ENCODE data around the gene CPNE8. TPM values are rescaled to one million over a fixed set of nuclear protein-coding genes. Genes with fewer than 3 reads are reported as not detected.
A peak's percentile ranks its signal among the peaks of the same experiment; 100 is the strongest.

The CPNE8 gene
- polyA plus RNA-seq, 2 of the 4 experiments (the other 2 are of a cell fraction): 8.0 to 30.1 TPM

DNA sequence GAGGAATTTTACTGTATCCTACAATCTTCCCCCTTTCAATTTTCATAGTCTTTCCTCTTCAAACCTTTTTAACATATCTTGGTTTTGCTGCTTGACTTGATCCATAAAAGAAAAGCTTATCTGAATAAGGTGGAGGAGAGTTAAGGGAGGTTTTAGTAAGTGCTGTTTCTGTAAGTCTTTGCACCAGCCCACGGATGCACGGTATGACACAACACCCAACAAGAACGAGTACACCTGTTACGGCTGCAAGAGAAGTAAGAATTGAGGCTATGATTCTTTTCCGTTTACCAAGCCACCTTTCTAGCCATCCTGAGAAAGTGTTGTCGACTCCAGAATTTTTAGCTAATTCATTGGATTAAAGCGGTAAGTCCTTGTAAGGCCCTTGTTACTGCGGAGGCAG is 26.1 kb upstream of the CPNE8 start:
- TF ChIP-seq RAD21 (conservative IDR thresholded peaks at IDR 0.05 in 1 of 2, IDR thresholded peaks at IDR 0.05 in 1 of 2) (no peak), EHF (CRISPR knock-in tag; IDR thresholded peaks at IDR 0.05) (no peak), POLR2AphosphoS2 (conservative IDR thresholded peaks at IDR 0.05; ENCODE audit: low read length) (no peak), HEYL (CRISPR knock-in tag; IDR thresholded peaks at IDR 0.05) (no peak), BHLHE40 (IDR thresholded peaks at IDR 0.05; ENCODE audit: low read depth, low read length) (no peak), NPAS2 (CRISPR knock-in tag; IDR thresholded peaks at IDR 0.05; ENCODE audit: borderline replicate concordance) (no peak), ZNF302 (CRISPR knock-in tag; IDR thresholded peaks at IDR 0.05) (no peak), PHF8 (IDR thresholded peaks at IDR 0.05; ENCODE audit: borderline replicate concordance, low read depth) (no peak), HDAC2 (IDR thresholded peaks at IDR 0.05) (no peak), POLR2A (IDR thresholded peaks at IDR 0.05; ENCODE audit: low read length) (no peak), BCL3 (IDR thresholded peaks at IDR 0.05) (no peak), MAFK (IDR thresholded peaks at IDR 0.05; ENCODE audit: partially characterized antibody) (no peak), GATA3 (IDR thresholded peaks at IDR 0.05; ENCODE audit: borderline replicate concordance) (no peak), MAZ (IDR thresholded peaks at IDR 0.05; ENCODE audit: borderline replicate concordance, low read depth, low read length) (no peak), CEBPB (IDR thresholded peaks at IDR 0.05) (no peak), CHD2 (IDR thresholded peaks at IDR 0.05; ENCODE audit: low read length, partially characterized antibody) (no peak)
- TF ChIP-seq, protein P1, sequence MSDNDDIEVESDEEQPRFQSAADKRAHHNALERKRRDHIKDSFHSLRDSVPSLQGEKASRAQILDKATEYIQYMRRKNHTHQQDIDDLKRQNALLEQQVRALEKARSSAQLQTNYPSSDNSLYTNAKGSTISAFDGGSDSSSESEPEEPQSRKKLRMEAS (IDR thresholded peaks at IDR 0.05): no peak
- TF ChIP-seq, protein P2, sequence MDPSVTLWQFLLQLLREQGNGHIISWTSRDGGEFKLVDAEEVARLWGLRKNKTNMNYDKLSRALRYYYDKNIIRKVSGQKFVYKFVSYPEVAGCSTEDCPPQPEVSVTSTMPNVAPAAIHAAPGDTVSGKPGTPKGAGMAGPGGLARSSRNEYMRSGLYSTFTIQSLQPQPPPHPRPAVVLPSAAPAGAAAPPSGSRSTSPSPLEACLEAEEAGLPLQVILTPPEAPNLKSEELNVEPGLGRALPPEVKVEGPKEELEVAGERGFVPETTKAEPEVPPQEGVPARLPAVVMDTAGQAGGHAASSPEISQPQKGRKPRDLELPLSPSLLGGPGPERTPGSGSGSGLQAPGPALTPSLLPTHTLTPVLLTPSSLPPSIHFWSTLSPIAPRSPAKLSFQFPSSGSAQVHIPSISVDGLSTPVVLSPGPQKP (IDR thresholded peaks at IDR 0.05; ENCODE audit: low read depth, low read length): no peak
- ATAC-seq: no peak
- DNase-seq (ENCODE audit: low read depth in 1 of 2, low spot score in 1 of 2): no peak
- ChIA-PET CTCF (interaction anchor here (1.8 to 2.8 kb wide), 3 partner anchors 10 to 172 kb away, joined by 4 to 23 read pairs (median 7); no protein-coding TSS in a partner anchor), POLR2A (no interaction called here)
- peaks cover 5% of the 10 kb centered on the region; the same call in 1 of the 3 replicates for H3K4me1 ChIP-seq
- FAIRE-seq: no peak
- no peak overlapping the region for H3K27ac ChIP-seq
- WGBS (ENCODE audit: missing lambda C conversion rate): 69% methylated on average over 8 of the region's 8 CpGs
- no peak overlapping the region for H3K4me3 ChIP-seq
- H3K9me3 ChIP-seq: no peaks in the 10 kb centered on the region
- H3K4me2 ChIP-seq: peak overlapping the region; percentile 43

- no peak overlapping the region for H3K4me3 ChIP-seq
- POLR2A ChIA-PET: no interaction called here
- 13% methylated on average over 4 of the region's 4 CpGs for WGBS (ENCODE audit: missing lambda C conversion rate)
Measured at GRCh38 chr12:38930990-38931389, 25.6 kb upstream of the CPNE8 start.

More at GRCh38 chr12:38930990-38931389, 25.6 kb upstream of the CPNE8 start:
- Histone ChIP-seq H3K27ac (no peak overlapping the region), H3K4me1 (peaks cover 5% of the 10 kb centered on the region; the same call in 1 of the 3 replicates), H3K9me3 (no peaks in the 10 kb centered on the region), H3K4me2 (peak overlapping the region; percentile 43)
- DNase-seq (ENCODE audit: low read depth in 1 of 2, low spot score in 1 of 2): no peak
- ATAC-seq: no peak; a peak in 1 of 6 replicates
- no peak for FAIRE-seq
- CTCF ChIA-PET: interaction anchor here (0.6 to 2.8 kb wide), 4 partner anchors 10 to 173 kb away, joined by 3 to 23 read pairs (median 6); no protein-coding TSS in a partner anchor
- TF ChIP-seq, protein P3, sequence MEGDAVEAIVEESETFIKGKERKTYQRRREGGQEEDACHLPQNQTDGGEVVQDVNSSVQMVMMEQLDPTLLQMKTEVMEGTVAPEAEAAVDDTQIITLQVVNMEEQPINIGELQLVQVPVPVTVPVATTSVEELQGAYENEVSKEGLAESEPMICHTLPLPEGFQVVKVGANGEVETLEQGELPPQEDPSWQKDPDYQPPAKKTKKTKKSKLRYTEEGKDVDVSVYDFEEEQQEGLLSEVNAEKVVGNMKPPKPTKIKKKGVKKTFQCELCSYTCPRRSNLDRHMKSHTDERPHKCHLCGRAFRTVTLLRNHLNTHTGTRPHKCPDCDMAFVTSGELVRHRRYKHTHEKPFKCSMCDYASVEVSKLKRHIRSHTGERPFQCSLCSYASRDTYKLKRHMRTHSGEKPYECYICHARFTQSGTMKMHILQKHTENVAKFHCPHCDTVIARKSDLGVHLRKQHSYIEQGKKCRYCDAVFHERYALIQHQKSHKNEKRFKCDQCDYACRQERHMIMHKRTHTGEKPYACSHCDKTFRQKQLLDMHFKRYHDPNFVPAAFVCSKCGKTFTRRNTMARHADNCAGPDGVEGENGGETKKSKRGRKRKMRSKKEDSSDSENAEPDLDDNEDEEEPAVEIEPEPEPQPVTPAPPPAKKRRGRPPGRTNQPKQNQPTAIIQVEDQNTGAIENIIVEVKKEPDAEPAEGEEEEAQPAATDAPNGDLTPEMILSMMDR (IDR thresholded peaks at IDR 0.05): no peak
- no peak for TF ChIP-seq EP300 (IDR thresholded peaks at IDR 0.05)
- TF ChIP-seq NR3C1 (IDR thresholded peaks at IDR 0.05): no peak
- TF ChIP-seq MYC (IDR thresholded peaks at IDR 0.05; ENCODE audit: borderline replicate concordance, low read length): no peak
- no peak for TF ChIP-seq CBX2 (IDR thresholded peaks at IDR 0.05; ENCODE audit: borderline replicate concordance, low read depth)
- TF ChIP-seq TFCP2L1 (CRISPR knock-in tag; IDR thresholded peaks at IDR 0.05): no peak
- TF ChIP-seq FOSB (CRISPR knock-in tag; IDR thresholded peaks at IDR 0.05): no peak
- TF ChIP-seq KDM1A (IDR thresholded peaks at IDR 0.05; ENCODE audit: low read depth): no peak
- TF ChIP-seq KDM5A (IDR thresholded peaks at IDR 0.05): no peak
- TF ChIP-seq, protein P2 (IDR thresholded peaks at IDR 0.05; ENCODE audit: low read depth, low read length): no peak
- no peak for TF ChIP-seq CEBPB (IDR thresholded peaks at IDR 0.05)
- no peak for TF ChIP-seq POLR2A (IDR thresholded peaks at IDR 0.05; ENCODE audit: low read length)
- TF ChIP-seq JUNB (IDR thresholded peaks at IDR 0.05): no peak
- no peak for TF ChIP-seq RFX5 (IDR thresholded peaks at IDR 0.05)
- no peak for TF ChIP-seq BCL3 (IDR thresholded peaks at IDR 0.05)
- TF ChIP-seq HOXB5 (CRISPR knock-in tag; IDR thresholded peaks at IDR 0.05): no peak
- no peak for TF ChIP-seq RNF2 (IDR thresholded peaks at IDR 0.05; ENCODE audit: borderline replicate concordance, low read depth)
